Measurements from ENCODE around the gene PTCH2. TPM values are rescaled to one million over a fixed set of nuclear protein-coding genes. Genes with fewer than 3 reads are reported as not detected.
A peak's percentile ranks its signal among the peaks of the same experiment; 100 is the strongest.
"Not testable (repeated sequence)": the region's sequence is repeated elsewhere in the genome, so short reads cannot be mapped to it uniquely, and the experiment has no call there.

Gene PTCH2
- total RNA-seq, 2 experiments from 2014 or later: 0.61 to 0.62 TPM

DNA sequence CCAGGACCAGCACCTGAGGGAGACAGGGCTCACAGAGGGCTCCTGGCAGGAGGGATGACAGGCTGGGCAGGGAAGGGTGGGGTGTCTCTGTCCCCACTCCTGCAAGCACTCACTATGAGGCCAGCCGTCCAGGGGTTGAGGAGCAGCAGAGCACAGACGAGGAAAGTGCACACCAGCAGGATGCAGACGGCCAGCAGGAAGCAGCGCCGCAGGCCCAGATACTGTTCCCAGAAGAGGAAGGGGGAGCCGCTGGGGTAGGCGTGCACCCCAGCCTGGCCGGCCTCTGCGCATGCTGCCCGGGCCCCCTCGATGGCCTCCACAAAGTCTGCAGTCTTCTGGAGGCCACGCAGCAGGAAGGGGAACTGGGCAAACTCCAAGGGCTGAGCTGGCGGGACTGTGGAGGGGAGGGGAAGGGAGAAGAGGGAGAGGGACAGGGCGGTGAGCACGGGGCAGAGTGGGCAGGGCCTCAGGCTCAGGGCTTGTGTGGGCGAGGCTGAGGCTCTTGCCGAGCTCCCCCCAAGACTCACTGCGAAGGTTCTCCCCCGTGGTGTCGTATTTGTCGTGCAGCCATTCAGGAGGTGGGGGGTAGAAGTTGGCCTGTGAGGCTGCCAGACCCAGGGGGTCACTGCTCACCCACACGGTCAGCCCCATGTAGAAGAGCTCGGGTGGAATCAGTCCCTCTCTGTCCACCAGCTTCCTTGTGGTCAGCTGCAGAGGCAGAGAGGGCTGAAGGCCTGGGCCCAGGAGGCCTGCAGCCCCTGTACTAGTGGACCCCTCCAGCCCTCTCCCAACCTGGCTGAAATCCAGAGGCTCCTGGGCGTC lies 16.5 kb downstream of the PTCH2 start:
- peaks cover 1% of the 10 kb centered on the region for H3K4me1 Mint-ChIP-seq (ENCODE audit: low read depth)
- H3K27me3 Mint-ChIP-seq: no peaks in the 10 kb centered on the region
- no peaks in the 10 kb centered on the region for H3K9me3 Mint-ChIP-seq
- no peak for DNase-seq
- CTCF ChIA-PET: interaction anchor here (1.2 to 1.5 kb wide), 2 partner anchors 10 to 33 kb away, joined by 5 to 10 read pairs; no protein-coding TSS in a partner anchor
- H3K4me3 Mint-ChIP-seq: no peak overlapping the region
- intact Hi-C loops (cut with micrococcal nuclease): no loop called here
- no peaks in the 10 kb centered on the region for H3K36me3 Mint-ChIP-seq
- POLR2A ChIA-PET: interaction anchor here (1.1 kb wide), 1 partner anchor 105 kb away, joined by 3 read pairs; no protein-coding TSS in a partner anchor
- H3K27ac Mint-ChIP-seq: no peak overlapping the region

GRCh38 chr1:44824392-44824791 lies 18.7 kb downstream of the PTCH2 start:
- not testable (repeated sequence) for H3K9me3 Mint-ChIP-seq, H3K36me3 Mint-ChIP-seq, H3K4me3 Mint-ChIP-seq, DNase-seq, H3K27me3 Mint-ChIP-seq, H3K27ac Mint-ChIP-seq
- intact Hi-C loops (cut with micrococcal nuclease): loop anchor here (5.0 kb wide), 1 partner anchor 37 kb away; the partner anchor contains the start of gene BEST4
- POLR2A ChIA-PET: interaction anchor here (1.4 kb wide), 1 partner anchor 103 kb away, joined by 8 read pairs; no protein-coding TSS in a partner anchor
- CTCF ChIA-PET: interaction anchor here (0.8 kb wide), 1 partner anchor 12 kb away, joined by 3 read pairs; no protein-coding TSS in a partner anchor
- peaks cover 16% of the 10 kb centered on the region for H3K4me1 Mint-ChIP-seq (ENCODE audit: low read depth)

DNA sequence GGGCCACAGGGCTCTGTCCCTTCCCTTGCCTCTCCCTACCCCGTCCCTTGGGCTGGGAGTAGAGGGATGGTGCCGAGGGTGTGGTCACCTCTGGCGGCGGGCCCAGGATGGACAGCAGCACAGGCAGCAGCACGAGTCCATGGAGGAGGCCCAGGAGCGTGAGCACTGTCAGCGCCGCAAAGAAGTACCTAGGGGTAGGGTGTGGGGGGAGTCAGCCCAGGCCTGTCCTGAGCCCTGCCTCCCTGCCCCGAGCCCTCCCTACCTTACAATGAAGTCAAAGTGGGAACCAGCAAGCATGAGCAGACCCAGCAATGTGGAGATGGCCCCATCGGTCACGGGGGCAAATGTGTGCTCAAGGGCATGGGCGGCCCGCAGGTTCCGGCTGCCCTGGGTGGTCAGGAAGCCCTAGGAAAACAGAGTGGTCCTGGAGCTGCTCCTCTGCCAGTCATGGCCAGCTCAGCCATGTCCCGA lies 20.0 kb downstream of the PTCH2 start:
- Mint-ChIP-seq H3K4me3 (no peak overlapping the region), H3K27me3 (no peaks in the 10 kb centered on the region), H3K4me1 (ENCODE audit: low read depth) (peaks cover 26% of the 10 kb centered on the region), H3K9me3 (no peaks in the 10 kb centered on the region), H3K36me3 (no peaks in the 10 kb centered on the region), H3K27ac (no peak overlapping the region)
- ChIA-PET POLR2A (interaction anchor here (0.6 to 7.3 kb wide), 5 partner anchors 19 to 650 kb away, joined by 3 to 404 read pairs (median 106); partner anchors contain the start of genes BTBD19, DYNLT4, PLK3 and RNU5D-1), CTCF (interaction anchor here (0.7 to 3.8 kb wide), 4 partner anchors 12 to 92 kb away, joined by 3 to 21 read pairs (median 4); partner anchors contain the start of gene RNU5D-1)
- intact Hi-C loops (cut with micrococcal nuclease): loop anchor here (5.0 kb wide), 1 partner anchor 36 kb away; the partner anchor contains the start of gene BEST4
- no peak for DNase-seq

DNA sequence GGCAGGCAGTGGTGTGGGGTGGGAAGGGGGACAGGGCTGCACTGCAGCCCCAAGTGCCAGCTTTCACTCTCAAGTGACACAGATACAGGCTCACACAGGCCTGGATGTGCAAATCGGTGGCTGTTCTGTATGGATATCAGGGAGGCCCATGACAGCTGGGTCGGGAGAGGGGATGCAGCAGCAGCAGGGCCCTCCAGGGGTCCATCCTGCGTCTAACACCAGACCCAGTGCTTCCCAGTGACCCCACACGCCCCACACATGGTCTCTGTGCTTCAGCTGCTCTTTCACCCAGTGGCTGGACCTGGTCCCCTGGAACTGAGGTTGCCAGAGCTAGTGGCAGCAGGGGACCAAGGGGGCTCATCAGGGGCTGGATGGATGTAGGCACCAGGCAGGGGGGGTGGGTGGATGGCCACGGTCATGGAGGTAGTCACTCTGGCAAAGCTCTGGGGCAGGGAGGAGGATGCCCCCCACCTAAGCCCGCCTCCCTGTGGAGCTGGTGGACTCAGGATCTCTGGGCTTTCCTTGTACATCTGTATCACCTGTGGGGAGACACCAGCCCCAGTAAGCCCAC lies 20.8 kb downstream of the PTCH2 start:
- H3K27me3 Mint-ChIP-seq: no peaks in the 10 kb centered on the region
- intact Hi-C loops (cut with micrococcal nuclease): loop anchor here (5.0 kb wide), 1 partner anchor 35 kb away; the partner anchor contains the start of gene BEST4
- H3K4me3 Mint-ChIP-seq: no peak overlapping the region
- H3K9me3 Mint-ChIP-seq: no peaks in the 10 kb centered on the region
- peaks cover 32% of the 10 kb centered on the region for H3K4me1 Mint-ChIP-seq (ENCODE audit: low read depth)
- DNase-seq: no peak
- ChIA-PET POLR2A (interaction anchor here (0.6 to 7.3 kb wide), 5 partner anchors 10 to 651 kb away, joined by 3 to 404 read pairs (median 106); partner anchors contain the start of genes BTBD19, DYNLT4, PLK3 and RNU5D-1), CTCF (interaction anchor here (0.7 to 3.8 kb wide), 4 partner anchors 13 to 91 kb away, joined by 3 to 21 read pairs (median 4); partner anchors contain the start of gene RNU5D-1)
- no peak overlapping the region for H3K27ac Mint-ChIP-seq
- H3K36me3 Mint-ChIP-seq: no peaks in the 10 kb centered on the region

DNA sequence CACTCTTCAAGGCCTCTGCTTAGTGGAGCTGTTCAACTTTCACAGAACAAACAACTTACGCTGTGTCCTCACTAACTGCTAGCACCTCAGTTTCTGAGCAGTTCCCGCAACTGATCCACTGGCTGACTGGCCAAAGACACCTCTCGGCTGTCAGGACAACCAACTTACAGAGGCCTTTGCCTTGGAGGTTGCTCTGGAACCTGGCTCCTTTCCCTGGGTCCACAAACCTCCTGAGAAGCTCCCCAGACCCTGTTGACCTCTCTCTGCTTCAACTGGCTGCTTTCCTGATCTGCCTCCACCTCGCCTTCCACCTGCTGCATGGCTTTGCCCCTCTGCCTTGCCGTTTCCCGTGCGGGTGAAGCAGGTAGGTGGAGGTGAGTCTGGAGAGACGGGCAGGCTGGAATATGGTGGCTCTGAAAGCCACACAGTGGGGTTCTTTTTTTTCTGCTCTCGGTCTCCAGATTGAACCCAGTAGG lies 21.8 kb downstream of the PTCH2 start:
- Mint-ChIP-seq H3K4me1 (ENCODE audit: low read depth) (peaks cover 32% of the 10 kb centered on the region), H3K9me3 (no peaks in the 10 kb centered on the region), H3K36me3 (no peaks in the 10 kb centered on the region), H3K4me3 (peak overlapping the region; percentile 89), H3K27me3 (no peaks in the 10 kb centered on the region), H3K27ac (peak overlapping the region; percentile 99)
- ChIA-PET CTCF (interaction anchor here (1.5 to 4.9 kb wide), 4 partner anchors 14 to 90 kb away, joined by 3 to 48 read pairs (median 30); partner anchors contain the start of genes PLK3 and RNU5D-1), POLR2A (interaction anchor here (1.0 to 7.3 kb wide), 9 partner anchors 9 to 482 kb away, joined by 3 to 404 read pairs (median 24); partner anchors contain the start of genes BTBD19, DYNLT4, HECTD3 and PLK3)
- no peak for DNase-seq
- intact Hi-C loops (cut with micrococcal nuclease): loop anchor here (5.0 kb wide), 1 partner anchor 34 kb away; the partner anchor contains the start of gene BEST4

- POLR2A ChIA-PET: interaction anchor here (1.0 to 7.3 kb wide), 10 partner anchors 9 to 482 kb away, joined by 3 to 404 read pairs (median 16); partner anchors contain the start of genes BTBD19, DYNLT4, HECTD3 and PLK3
- H3K4me3 Mint-ChIP-seq: peak overlapping the region; percentile 89
Observed at GRCh38 chr1:44820328-44821239, 22.5 kb downstream of the PTCH2 start.

DNA sequence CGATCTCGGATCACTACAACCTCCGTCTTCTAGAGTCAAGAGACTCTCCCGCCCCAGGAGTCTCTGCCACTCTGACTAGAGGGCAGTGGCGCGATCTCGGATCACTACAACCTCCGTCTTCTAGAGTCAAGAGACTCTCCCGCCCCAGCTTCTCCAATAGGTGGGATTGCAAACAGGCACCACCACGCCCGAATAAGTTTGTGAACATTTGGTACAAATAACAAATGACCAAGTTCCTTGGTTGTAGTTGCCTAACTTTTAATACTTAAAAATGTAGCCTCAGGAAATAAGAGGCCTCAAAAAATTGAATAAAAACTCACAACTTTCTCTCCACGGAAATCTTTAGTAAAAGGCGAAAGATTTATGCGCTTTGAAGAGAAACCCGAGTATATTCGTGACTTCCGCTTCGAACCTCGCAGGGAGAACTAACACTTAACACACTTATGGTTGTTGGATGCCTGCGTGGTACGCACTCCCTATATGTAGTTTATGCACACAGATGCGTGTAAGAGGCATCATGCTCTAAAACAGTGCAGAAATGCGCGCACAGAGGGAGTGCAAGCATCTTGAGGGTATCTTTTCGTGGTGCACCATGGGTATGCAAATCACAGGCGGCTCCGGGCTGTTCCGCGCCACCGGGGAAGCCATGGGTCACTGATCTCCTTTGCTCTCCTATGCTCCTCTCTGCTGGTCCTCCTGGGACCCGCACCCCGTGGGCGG lies 23.3 kb downstream of the PTCH2 start:
- Mint-ChIP-seq H3K27me3 (no peaks in the 10 kb centered on the region), H3K9me3 (no peaks in the 10 kb centered on the region), H3K36me3 (peaks cover 11% of the 10 kb centered on the region), H3K27ac (peak overlapping the region; percentile 99), H3K4me3 (peak overlapping the region; percentile 89), H3K4me1 (ENCODE audit: low read depth) (peaks cover 42% of the 10 kb centered on the region)
- intact Hi-C loops (cut with micrococcal nuclease): loop anchor here (1.0 to 10.0 kb wide), 6 partner anchors 10 to 1455 kb away; partner anchors contain the start of genes BEST4, ELOVL1 and RNU5D-1
- ChIA-PET POLR2A (interaction anchor here (0.6 to 7.3 kb wide), 28 partner anchors 10 to 680 kb away, joined by 3 to 404 read pairs (median 7); partner anchors contain the start of genes BEST4, BTBD19, DYNLT4 and EIF2B3), CTCF (interaction anchor here (0.6 to 4.9 kb wide), 17 partner anchors 8 to 481 kb away, joined by 3 to 48 read pairs (median 5); partner anchors contain the start of genes BTBD19, DYNLT4, PLK3 and RNU5D-1)
- DNase-seq: peak; percentile 89

More at GRCh38 chr1:44820328-44821239, 22.5 kb downstream of the PTCH2 start:
- Mint-ChIP-seq H3K4me1 (ENCODE audit: low read depth) (peaks cover 36% of the 10 kb centered on the region), H3K27me3 (no peaks in the 10 kb centered on the region), H3K9me3 (no peaks in the 10 kb centered on the region), H3K27ac (peak overlapping the region; percentile 99), H3K36me3 (peaks cover 3% of the 10 kb centered on the region)
- CTCF ChIA-PET: interaction anchor here (1.1 to 4.9 kb wide), 6 partner anchors 9 to 90 kb away, joined by 3 to 48 read pairs (median 30); partner anchors contain the start of genes BTBD19, DYNLT4, PLK3 and RNU5D-1
- DNase-seq: no peak
- intact Hi-C loops (cut with micrococcal nuclease): loop anchor here (5.0 kb wide), 1 partner anchor 33 kb away; the partner anchor contains the start of gene BEST4

DNA sequence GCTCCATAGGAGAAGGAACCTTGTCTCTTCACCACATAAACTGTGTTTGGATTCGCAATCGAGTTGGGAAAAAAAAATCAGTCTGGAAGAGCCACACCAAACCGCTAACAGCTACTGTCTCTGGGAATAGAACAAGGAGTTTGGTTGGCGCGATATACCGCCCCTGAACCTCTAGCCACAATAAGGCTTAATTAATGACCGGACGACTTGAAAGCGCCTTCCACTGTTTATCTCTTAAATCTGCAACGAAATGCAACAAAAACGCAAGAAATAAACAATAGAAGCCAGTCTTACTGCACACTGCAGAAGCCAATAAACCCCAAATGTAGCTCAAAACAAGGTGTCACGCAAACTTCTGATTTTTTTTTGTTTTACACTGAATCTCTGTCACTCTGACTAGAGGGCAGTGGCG lies 23.9 kb downstream of the PTCH2 start:
- H3K27ac Mint-ChIP-seq: peak overlapping the region; percentile 99
- POLR2A ChIA-PET: interaction anchor here (0.6 to 7.3 kb wide), 28 partner anchors 11 to 681 kb away, joined by 3 to 404 read pairs (median 6); partner anchors contain the start of genes BEST4, BTBD19, DYNLT4 and EIF2B3
- H3K4me1 Mint-ChIP-seq (ENCODE audit: low read depth): peaks cover 43% of the 10 kb centered on the region
- no peaks in the 10 kb centered on the region for H3K9me3 Mint-ChIP-seq
- H3K36me3 Mint-ChIP-seq: peaks cover 13% of the 10 kb centered on the region
- peak overlapping the region; percentile 89 for H3K4me3 Mint-ChIP-seq
- intact Hi-C loops (cut with micrococcal nuclease): loop anchor here (1.0 to 10.0 kb wide), 5 partner anchors 10 to 1454 kb away; partner anchors contain the start of genes ELOVL1 and RNU5D-1
- DNase-seq: no peak
- CTCF ChIA-PET: interaction anchor here (0.6 to 4.9 kb wide), 15 partner anchors 8 to 481 kb away, joined by 3 to 48 read pairs (median 5); partner anchors contain the start of genes BTBD19, DYNLT4, PLK3 and RNU5D-1
- no peaks in the 10 kb centered on the region for H3K27me3 Mint-ChIP-seq

DNA sequence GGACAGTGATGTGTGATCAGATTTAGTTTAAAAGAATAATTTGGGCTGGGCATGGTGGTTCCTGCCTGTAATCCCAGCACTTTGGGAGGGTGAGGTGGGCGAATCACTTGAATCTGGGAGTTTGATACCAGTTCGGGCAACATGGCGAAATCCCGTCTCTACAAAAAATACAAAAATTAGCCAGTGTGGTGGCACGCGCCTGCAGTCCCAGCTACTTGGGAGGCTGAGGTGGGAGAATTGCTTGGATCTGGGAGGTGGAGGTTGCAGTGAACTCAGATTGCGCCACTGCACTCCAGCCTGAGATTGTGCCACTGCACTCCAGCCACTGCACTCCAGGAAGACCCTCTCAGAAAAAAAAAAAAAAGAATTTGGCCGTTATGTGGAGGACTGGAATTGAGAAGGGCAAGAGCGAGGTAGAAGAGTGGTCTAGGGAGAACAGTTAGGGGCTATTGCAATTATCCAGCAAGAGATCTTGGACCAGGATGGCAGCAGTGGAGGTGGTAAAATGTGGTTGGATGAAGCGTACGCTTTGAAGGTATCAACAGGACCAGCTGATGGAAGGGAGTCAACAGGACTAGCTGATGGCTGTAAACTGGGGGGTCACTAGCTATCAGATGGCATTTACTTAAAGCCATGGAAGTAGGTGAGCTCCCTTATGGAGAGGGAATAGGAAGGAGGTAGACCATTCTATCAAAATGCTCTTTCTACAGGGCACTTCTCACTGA lies 25.1 kb downstream of the PTCH2 start:
- peaks cover 46% of the 10 kb centered on the region for H3K4me1 Mint-ChIP-seq (ENCODE audit: low read depth)
- intact Hi-C loops (cut with micrococcal nuclease): loop anchor here (2.0 to 10.0 kb wide), 2 partner anchors 19 to 1453 kb away; partner anchors contain the start of gene ELOVL1
- H3K27me3 Mint-ChIP-seq: no peaks in the 10 kb centered on the region
- DNase-seq: no peak
- CTCF ChIA-PET: interaction anchor here (0.9 to 4.9 kb wide), 6 partner anchors 9 to 87 kb away, joined by 3 to 48 read pairs (median 26); partner anchors contain the start of genes BTBD19, DYNLT4, PLK3 and RNU5D-1
- POLR2A ChIA-PET: interaction anchor here (0.6 to 7.3 kb wide), 10 partner anchors 8 to 193 kb away, joined by 3 to 404 read pairs (median 14); partner anchors contain the start of genes BEST4, BTBD19, DYNLT4 and HECTD3
- H3K36me3 Mint-ChIP-seq: peaks cover 20% of the 10 kb centered on the region
- peak overlapping the region; percentile 14 for H3K4me3 Mint-ChIP-seq
- peak overlapping the region; percentile 30 for H3K27ac Mint-ChIP-seq
- H3K9me3 Mint-ChIP-seq: no peaks in the 10 kb centered on the region

Data from activated CD4-positive, alpha-beta memory T cell treated with anti-CD3 and anti-CD28 coated beads for 36 hours (primary cell).